NCI-H2227 treated with DMSO at 0.1 percent for 48 hours (cell line): Measurements from ENCODE around the gene RELL1.
A peak's percentile ranks its signal among the peaks of the same experiment; 100 is the strongest.
"Not testable (repeated sequence)": the region's sequence is repeated elsewhere in the genome, so short reads cannot be mapped to it uniquely, and the experiment has no call there.

Experiments used
- DNase-seq: peaks from one replicate; lab custom pipeline; 2025; lab: John Stamatoyannopoulos, UW

The RELL1 gene

GRCh38 chr4:37693030-37693429 lies 6.9 kb upstream of the RELL1 start:
- DNase-seq: no peak

GRCh38 chr4:37690976-37691375 lies 4.8 kb upstream of the RELL1 start:
- DNase-seq: no peak

GRCh38 chr4:37689353-37690095 lies 3.3 kb upstream of the RELL1 start:
- no peak for DNase-seq

GRCh38 chr4:37687681-37688080 lies 1.5 kb upstream of the RELL1 start:
- peak; percentile 70 for DNase-seq

GRCh38 chr4:37687194-37687562 lies 1.0 kb upstream of the RELL1 start:
- DNase-seq: peak; percentile 79

GRCh38 chr4:37685823-37686372 lies 278 bp downstream of the RELL1 start:
- no peak for DNase-seq

- DNase-seq: no peak
These were observed 884 bp downstream of the RELL1 start for GRCh38 chr4:37685161-37685822.

- DNase-seq: no peak
These were observed 2.0 kb downstream of the RELL1 start for GRCh38 chr4:37684154-37684553.

GRCh38 chr4:37682701-37683401 lies 3.3 kb downstream of the RELL1 start:
- no peak for DNase-seq

- no peak for DNase-seq
These were observed 6.1 kb downstream of the RELL1 start for GRCh38 chr4:37680089-37680488.

GRCh38 chr4:37679301-37679700 lies 6.9 kb downstream of the RELL1 start:
- DNase-seq: no peak

- DNase-seq: no peak
These were observed 7.6 kb downstream of the RELL1 start for GRCh38 chr4:37678624-37679023.

- DNase-seq: no peak
These were observed 10.4 kb downstream of the RELL1 start for GRCh38 chr4:37675587-37676290.

GRCh38 chr4:37674439-37674838 lies 11.7 kb downstream of the RELL1 start:
- no peak for DNase-seq

GRCh38 chr4:37673538-37674192 lies 12.5 kb downstream of the RELL1 start:
- no peak for DNase-seq

- DNase-seq: no peak
These were observed 15.1 kb downstream of the RELL1 start for GRCh38 chr4:37671072-37671471.

- DNase-seq: no peak
These were observed 15.9 kb downstream of the RELL1 start for GRCh38 chr4:37670249-37670648.

GRCh38 chr4:37669124-37669523 lies 17.1 kb downstream of the RELL1 start:
- not testable (repeated sequence) for DNase-seq

GRCh38 chr4:37667197-37668100 lies 18.7 kb downstream of the RELL1 start:
- no peak for DNase-seq

GRCh38 chr4:37666625-37667071 lies 19.5 kb downstream of the RELL1 start:
- no peak for DNase-seq
